Stimulated activated naive B cell treated with anti-CD40 and anti-IgM and Interleukin-4, amounts not matched to agents 10 μg/mL and 1 μg/mL and 100 μg/mL, for 72 hours (primary cell): ENCODE measurements around the gene CBLC.

Source experiments
- ATAC-seq, 2 donors: fragments of 150-1000 bp; cut with Tn5 transposase; replicated peaks; 2 replicates each; pipeline ENCODE4 v1.10.0; 2021; ENCODE audit warnings: moderate library complexity in 1 of 2
- DNase-seq: peaks from one replicate; pipeline ENCODE4 v3.0.0; 2021
- H3K27ac Mint-ChIP-seq: one replicate; pipeline ENCODE4 v1.8.0; 2022; ENCODE audit warnings: mild to moderate bottlenecking, mixed read lengths
- H3K27me3 Mint-ChIP-seq, 2 donors: one replicate each; pipeline ENCODE4 v1.8.0; 2022; ENCODE audit warnings: mixed read lengths in 2 of 2
- H3K36me3 Mint-ChIP-seq, 2 donors: one replicate each; pipeline ENCODE4 v1.8.0; 2022; ENCODE audit warnings: mixed read lengths in 2 of 2, mild to moderate bottlenecking in 1 of 2
- H3K4me1 Mint-ChIP-seq, 2 donors: one replicate each; pipeline ENCODE4 v1.8.0; 2022; ENCODE audit warnings: mixed read lengths in 2 of 2, mild to moderate bottlenecking in 1 of 2
- H3K4me3 Mint-ChIP-seq, 2 donors: one replicate each; pipeline ENCODE4 v1.8.0; 2022; ENCODE audit warnings: mild to moderate bottlenecking in 2 of 2, mixed read lengths in 2 of 2, moderate library complexity in 1 of 2
- H3K9me3 Mint-ChIP-seq, 2 donors: one replicate each; pipeline ENCODE4 v1.8.0; 2022; ENCODE audit warnings: mixed read lengths in 2 of 2, mild to moderate bottlenecking in 1 of 2

The CBLC gene, protein sequence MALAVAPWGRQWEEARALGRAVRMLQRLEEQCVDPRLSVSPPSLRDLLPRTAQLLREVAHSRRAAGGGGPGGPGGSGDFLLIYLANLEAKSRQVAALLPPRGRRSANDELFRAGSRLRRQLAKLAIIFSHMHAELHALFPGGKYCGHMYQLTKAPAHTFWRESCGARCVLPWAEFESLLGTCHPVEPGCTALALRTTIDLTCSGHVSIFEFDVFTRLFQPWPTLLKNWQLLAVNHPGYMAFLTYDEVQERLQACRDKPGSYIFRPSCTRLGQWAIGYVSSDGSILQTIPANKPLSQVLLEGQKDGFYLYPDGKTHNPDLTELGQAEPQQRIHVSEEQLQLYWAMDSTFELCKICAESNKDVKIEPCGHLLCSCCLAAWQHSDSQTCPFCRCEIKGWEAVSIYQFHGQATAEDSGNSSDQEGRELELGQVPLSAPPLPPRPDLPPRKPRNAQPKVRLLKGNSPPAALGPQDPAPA

DNA sequence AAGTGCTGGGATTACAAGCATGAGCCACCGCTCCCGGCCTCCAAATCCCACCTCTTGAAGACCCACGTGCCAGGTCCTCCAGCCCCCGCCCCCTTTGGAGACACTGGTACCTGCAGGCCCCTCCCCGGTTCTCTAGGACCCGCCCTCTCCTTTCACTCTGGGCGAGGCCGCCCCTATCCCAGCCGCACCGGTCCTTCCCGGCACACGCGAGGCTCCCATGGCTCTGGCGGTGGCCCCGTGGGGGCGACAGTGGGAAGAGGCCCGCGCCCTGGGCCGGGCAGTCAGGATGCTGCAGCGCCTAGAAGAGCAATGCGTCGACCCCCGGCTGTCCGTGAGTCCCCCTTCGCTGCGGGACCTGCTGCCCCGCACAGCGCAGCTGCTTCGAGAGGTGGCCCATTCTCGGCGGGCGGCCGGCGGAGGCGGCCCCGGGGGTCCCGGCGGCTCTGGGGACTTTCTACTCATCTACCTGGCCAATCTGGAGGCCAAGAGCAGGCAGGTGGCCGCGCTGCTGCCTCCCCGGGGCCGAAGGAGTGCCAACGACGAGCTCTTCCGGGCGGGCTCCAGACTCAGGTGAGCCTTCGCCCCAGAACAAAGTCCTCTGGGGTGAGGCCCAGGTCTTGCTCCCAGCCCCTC lies at the start of gene CBLC:
CBLC (plus strand) TSS at position 176 of the 633 bp plus-strand sequence; CDS start at position 218, 42 bp downstream.
- DNase-seq (no peak), ATAC-seq (peak in 1 of 2 donors; percentile 22)
- H3K36me3 Mint-ChIP-seq, result no peaks in the 10 kb centered on the region
- peaks cover 4 to 13% of the 10 kb centered on the region in 2 donors for H3K27me3 Mint-ChIP-seq
- H3K9me3 Mint-ChIP-seq, result no peaks in the 10 kb centered on the region
- no peaks in the 10 kb centered on the region for H3K4me1 Mint-ChIP-seq
- no peak within 1 kb of the TSS for H3K27ac Mint-ChIP-seq
- no peak within 1 kb of the TSS for H3K4me3 Mint-ChIP-seq

DNA sequence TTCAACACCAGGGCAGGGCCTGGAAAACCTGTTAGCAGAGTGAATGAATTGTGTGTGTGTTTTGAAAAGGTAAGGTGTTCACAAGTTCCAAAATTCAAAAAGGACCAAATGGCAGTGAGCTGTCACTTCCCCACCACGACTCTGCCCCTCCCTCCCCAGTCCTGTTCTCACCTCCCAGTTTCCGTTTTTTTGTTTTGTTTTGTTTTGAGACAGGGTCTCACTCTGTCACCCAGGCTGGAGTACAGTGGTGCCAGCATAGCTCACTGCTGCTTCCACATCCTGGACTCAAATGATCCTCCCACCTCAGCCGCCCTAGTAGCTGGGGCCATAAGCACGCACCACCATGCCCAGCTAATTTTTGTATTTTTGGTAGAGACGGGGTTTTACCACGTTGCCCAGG lies 49.5 kb upstream of the CBLC start:
- Mint-ChIP-seq H3K27ac (peak overlapping the region; percentile 75), H3K36me3 (no peaks in the 10 kb centered on the region), H3K9me3 (no peaks in the 10 kb centered on the region), H3K27me3 (no peaks in the 10 kb centered on the region), H3K4me3 (no peak overlapping the region), H3K4me1 (peaks cover 30 to 49% of the 10 kb centered on the region in 2 donors)
- no peak for DNase-seq
- ATAC-seq, result no peak

DNA sequence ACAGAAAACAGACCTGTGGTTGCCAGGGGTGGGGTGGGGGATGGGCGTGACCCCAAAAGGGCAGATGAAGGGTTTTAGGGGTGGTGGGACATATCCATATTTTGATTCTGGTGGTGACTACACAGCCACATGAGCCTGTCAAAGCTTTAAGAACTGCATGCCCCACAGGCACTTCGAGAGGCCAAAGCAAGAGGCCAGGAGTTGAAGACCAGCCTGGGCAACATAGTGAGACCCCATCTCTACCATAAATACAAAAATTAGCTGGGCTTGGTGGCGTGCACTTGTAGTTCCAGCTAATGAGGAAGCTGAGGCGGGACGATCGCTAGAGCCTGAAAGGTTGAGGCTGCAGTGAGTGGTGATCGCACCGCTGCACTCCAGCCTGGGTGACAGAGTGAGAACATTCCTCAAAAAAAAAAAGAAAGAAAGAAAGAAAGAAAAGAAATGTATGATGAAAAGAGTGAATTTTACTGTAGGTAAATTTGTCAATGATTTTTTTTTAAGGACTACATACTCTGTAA lies 48.1 kb upstream of the CBLC start:
- H3K9me3 Mint-ChIP-seq, result no peaks in the 10 kb centered on the region
- peaks cover 19 to 35% of the 10 kb centered on the region in 2 donors for H3K4me1 Mint-ChIP-seq
- H3K4me3 Mint-ChIP-seq, result peak overlapping the region; percentile 53 to 60
- peaks cover 0 to 5% of the 10 kb centered on the region in 2 donors for H3K27me3 Mint-ChIP-seq
- H3K36me3 Mint-ChIP-seq, result no peaks in the 10 kb centered on the region
- ATAC-seq (peak; percentile 91 to 92), DNase-seq (peak; percentile 43)
- peak overlapping the region; percentile 11 for H3K27ac Mint-ChIP-seq

DNA sequence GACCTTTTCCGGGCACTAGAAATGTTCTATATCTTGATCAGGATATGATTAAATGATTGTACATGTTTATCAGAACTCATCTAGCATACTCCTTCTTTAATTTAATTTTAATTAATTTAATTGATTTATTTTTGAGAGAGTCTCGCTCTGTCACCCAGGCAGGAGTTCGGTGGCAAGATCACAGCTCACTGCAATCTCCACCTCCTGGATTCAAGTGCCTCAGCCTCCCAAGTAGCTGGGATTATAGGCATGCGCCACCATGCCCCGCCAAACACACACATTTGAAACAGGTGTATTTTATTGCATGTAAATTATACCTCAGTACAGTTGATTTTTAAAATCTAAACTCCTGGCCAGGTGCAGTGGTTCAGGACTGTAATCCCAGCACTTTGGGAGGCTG lies 46.6 kb upstream of the CBLC start:
- Mint-ChIP-seq H3K27ac (no peak overlapping the region), H3K9me3 (no peaks in the 10 kb centered on the region), H3K4me3 (no peak overlapping the region), H3K4me1 (peaks cover 13 to 21% of the 10 kb centered on the region in 2 donors), H3K36me3 (no peaks in the 10 kb centered on the region), H3K27me3 (peaks cover 0 to 7% of the 10 kb centered on the region in 2 donors)
- DNase-seq (no peak), ATAC-seq (no peak)

DNA sequence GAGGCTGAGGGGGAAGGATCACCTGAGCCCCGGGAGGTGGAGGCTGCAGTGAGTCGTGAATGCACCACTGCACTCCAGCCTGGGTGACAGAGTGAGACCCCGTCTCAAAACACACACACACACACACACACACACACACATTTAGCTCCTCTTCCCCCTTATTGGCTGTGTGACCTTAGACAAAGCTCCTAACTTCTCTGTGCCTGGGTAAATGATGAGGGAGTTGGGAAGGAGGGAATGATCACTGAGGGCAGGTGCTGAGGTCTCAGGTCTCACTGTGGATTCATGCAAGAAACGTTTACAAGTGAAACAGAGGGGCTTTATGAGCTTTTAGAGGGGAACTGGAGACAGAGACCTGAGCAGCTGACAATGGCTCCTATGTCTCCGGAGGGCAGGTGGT lies 46.1 kb upstream of the CBLC start:
- ATAC-seq (no peak), DNase-seq (no peak)
- Mint-ChIP-seq H3K4me3 (no peak overlapping the region), H3K27me3 (peaks cover 0 to 7% of the 10 kb centered on the region in 2 donors), H3K27ac (no peak overlapping the region), H3K9me3 (no peaks in the 10 kb centered on the region), H3K36me3 (no peaks in the 10 kb centered on the region), H3K4me1 (peaks cover 13 to 24% of the 10 kb centered on the region in 2 donors)

DNA sequence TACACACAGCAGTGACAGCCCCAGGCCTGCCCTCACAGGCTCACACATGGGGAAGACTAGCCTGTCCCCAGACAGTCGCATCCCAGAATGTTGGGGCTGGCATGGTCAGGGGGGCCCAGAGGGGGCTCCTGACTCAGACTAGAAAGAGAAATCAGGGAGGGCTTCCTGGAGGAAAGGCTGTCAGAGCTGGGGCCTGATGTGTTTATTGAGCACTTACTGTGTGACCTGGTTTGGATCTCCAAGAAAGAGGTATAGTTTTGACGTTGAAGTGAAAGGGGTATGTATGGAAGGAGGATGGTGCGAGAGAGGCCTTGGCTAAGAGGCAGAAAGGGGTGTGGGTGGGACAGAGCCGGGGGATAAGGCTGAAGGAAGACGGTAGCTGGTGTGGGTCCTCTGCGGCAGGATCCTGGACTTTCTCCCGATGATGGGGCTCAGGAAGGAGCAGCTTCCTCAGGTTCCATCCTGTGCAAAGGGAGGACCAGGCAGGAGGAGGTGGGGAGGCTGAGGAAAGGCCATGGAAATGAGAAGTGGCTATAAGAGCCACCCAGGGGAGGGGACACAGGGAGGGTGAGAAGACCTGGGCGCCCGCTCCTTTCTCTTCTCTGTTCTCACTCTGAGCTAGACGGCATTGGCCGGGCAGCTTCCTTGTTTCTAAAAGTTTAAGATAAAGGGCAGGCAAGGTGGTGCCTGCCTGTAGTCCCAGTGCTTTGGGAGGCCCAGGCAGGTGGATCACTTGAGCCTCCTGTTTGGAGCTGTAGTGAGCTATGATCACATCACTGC lies 45.3 kb upstream of the CBLC start:
- H3K27me3 Mint-ChIP-seq, result peaks cover 0 to 7% of the 10 kb centered on the region in 2 donors
- H3K27ac Mint-ChIP-seq, result no peak overlapping the region
- no peaks in the 10 kb centered on the region for H3K9me3 Mint-ChIP-seq
- no peaks in the 10 kb centered on the region for H3K36me3 Mint-ChIP-seq
- H3K4me1 Mint-ChIP-seq, result peaks cover 19 to 32% of the 10 kb centered on the region in 2 donors
- no peak for ATAC-seq
- no peak for DNase-seq
- no peak overlapping the region for H3K4me3 Mint-ChIP-seq

DNA sequence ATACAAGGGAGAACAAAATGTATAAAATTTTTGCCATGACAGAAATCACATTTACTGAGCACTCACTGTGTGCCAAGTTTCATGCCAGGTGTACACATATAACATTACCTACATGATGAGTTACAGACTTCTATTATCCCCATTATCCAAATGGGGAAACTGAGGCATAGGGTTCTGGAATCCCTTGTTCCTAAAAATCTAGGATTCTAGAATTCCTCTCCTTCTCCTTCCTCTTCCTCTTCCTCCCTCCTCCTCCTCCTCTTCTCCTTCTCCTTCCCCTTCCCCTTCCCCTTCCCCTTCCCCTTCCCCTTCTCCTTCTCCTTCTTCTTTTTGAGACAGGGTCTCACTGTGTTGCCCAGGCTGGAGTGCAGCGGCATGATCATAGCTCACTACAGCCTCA lies 43.3 kb upstream of the CBLC start:
- DNase-seq, result no peak
- Mint-ChIP-seq H3K27me3 (peaks cover 0 to 7% of the 10 kb centered on the region in 2 donors), H3K4me1 (peaks cover 23 to 37% of the 10 kb centered on the region in 2 donors), H3K36me3 (no peaks in the 10 kb centered on the region), H3K27ac (no peak overlapping the region), H3K4me3 (no peak overlapping the region), H3K9me3 (no peaks in the 10 kb centered on the region)
- no peak for ATAC-seq

DNA sequence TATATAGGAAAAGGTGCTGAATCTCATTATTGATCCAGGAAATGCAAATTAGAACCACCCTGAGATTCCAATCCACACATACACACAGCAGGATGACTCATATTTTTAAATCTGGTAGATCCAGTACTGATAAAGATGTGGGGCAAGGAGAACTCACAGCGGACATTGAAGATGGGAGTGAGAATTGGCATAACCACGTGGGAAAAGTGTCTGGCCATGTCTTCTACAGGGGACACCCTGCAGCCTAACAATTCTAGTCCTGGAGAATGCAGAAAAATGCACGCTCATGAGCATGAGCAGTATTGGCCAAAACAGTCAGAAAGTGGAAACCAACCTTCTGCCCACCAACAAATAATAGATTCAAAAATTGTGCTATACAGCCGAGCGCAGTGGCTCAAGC lies 42.7 kb upstream of the CBLC start:
- DNase-seq (no peak), ATAC-seq (no peak)
- Mint-ChIP-seq H3K27me3 (peaks cover 0 to 7% of the 10 kb centered on the region in 2 donors), H3K27ac (peak overlapping the region; percentile 47), H3K36me3 (no peaks in the 10 kb centered on the region), H3K9me3 (no peaks in the 10 kb centered on the region), H3K4me1 (peaks cover 19 to 32% of the 10 kb centered on the region in 2 donors), H3K4me3 (no peak overlapping the region)

DNA sequence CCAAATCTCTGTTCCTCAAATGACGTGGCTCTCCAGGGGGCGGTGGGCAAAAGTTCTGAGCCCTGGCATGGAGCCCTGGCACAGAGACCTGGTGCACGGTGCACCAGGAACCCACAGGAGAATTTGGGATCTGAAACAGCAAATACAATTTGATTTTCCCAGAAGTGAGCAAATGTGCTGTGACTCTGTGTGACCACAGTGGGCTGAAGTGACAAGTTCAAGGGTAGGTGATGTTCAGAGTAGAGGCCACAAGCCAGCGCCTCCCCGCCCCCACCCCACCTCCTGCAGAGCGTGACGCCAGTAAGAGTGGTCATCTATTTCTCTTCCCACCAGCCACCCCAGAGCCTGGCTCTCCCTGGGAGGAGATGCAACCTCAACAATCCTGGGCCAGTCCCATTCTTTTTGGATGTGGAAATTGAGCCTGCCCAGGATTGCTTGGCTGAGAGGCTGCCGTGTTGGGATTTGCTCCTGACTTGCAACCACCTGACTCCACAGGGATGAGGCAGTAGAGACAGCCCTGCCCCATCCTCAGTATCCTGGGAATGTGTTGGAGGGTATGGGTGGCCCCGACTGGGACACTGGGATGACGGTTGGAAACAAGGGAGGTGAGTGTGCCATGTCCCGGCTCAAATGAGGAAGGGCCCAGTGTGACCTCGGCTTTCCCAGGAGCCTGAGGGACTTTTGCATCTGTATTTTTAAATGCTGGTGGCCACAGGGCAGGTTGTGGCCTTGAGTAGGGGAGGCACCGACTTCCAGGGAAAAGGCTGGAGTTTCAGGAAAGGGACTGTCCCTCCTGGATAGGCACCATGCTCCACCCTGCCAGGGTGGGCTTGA lies 40.2 kb upstream of the CBLC start:
- ATAC-seq, result peak; percentile 58 to 70

DNA sequence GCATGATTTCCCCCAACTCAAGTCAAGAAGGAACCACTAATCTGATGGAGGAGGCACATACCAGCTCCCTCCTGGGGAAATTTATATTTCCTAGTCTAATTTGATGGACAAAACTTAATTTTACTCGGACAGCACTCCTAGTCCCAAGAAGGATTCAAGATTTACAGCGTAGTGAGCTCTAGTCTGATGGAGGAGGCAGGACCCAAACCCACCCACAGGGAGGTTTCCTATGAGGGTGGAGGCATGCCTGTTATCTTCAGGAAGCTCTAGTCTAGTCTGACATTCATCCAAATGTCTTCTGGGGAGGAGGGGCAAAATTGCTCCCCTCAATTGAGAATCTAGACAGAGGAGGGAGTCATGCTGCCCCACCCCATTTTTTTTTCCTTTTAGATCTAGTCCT lies 39.6 kb upstream of the CBLC start:
- Mint-ChIP-seq H3K4me1 (peaks cover 32 to 55% of the 10 kb centered on the region in 2 donors), H3K36me3 (no peaks in the 10 kb centered on the region), H3K9me3 (no peaks in the 10 kb centered on the region), H3K4me3 (no peak overlapping the region), H3K27me3 (peaks cover 0 to 7% of the 10 kb centered on the region in 2 donors), H3K27ac (peak overlapping the region; percentile 20)
- no peak for DNase-seq
- no peak for ATAC-seq

More for the DNA sequence above, 40.2 kb upstream of the CBLC start:
- Mint-ChIP-seq H3K4me3 (peak overlapping the region; percentile 28 to 45), H3K27ac (peak overlapping the region; percentile 94), H3K4me1 (peaks cover 27 to 48% of the 10 kb centered on the region in 2 donors), H3K27me3 (peaks cover 0 to 7% of the 10 kb centered on the region in 2 donors), H3K36me3 (no peaks in the 10 kb centered on the region), H3K9me3 (no peaks in the 10 kb centered on the region)
- no peak for DNase-seq

DNA sequence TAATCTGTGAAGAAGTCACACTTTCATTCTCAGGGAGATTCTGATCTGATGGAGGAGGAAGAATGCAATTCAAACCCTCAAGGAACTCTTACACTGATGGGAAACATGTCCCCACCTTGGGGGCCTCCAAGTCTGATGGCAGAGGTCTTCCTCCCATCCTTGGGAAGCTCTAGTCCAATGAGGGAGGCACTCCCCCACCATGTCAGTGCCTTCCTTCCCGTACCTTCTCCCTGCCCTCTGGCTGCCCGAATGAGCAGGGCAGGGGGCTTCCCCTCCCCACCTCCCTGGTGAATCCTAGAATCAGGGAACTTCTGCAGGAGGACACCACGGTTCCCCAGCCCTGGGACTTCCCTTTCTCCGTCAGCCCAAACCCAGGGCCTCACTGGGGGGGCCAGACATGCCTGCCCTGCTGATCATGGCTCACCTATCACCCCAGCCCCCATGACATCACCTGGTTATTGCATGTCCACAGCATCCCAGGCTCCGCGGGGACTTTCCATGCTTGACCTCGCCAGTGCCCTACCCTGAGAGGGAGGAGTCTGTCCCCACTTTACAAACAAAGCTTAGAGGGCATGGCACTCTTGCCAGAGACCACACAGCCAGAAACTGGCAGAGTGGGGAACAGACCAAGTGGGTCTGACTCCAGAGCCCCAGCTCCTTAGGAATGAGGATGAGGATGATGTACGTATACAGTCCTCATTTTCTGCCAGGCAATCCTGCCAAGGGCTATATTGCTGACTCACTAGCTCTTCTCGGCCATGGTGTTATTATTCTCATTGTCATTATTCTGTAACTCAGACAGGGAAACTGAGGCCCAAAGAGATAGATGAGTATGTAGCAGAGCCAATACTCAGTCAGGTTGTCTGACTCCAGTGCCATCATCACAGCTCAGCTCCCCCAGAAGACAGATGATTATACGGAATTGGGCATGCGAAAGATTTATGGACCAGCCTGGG lies 38.8 kb upstream of the CBLC start:
- DNase-seq (peak; percentile 26), ATAC-seq (peak; percentile 3 to 22)
- H3K4me3 Mint-ChIP-seq, result no peak overlapping the region
- peaks cover 0 to 7% of the 10 kb centered on the region in 2 donors for H3K27me3 Mint-ChIP-seq
- peak overlapping the region; percentile 51 for H3K27ac Mint-ChIP-seq
- peaks cover 32 to 56% of the 10 kb centered on the region in 2 donors for H3K4me1 Mint-ChIP-seq
- H3K36me3 Mint-ChIP-seq, result no peaks in the 10 kb centered on the region
- no peaks in the 10 kb centered on the region for H3K9me3 Mint-ChIP-seq

DNA sequence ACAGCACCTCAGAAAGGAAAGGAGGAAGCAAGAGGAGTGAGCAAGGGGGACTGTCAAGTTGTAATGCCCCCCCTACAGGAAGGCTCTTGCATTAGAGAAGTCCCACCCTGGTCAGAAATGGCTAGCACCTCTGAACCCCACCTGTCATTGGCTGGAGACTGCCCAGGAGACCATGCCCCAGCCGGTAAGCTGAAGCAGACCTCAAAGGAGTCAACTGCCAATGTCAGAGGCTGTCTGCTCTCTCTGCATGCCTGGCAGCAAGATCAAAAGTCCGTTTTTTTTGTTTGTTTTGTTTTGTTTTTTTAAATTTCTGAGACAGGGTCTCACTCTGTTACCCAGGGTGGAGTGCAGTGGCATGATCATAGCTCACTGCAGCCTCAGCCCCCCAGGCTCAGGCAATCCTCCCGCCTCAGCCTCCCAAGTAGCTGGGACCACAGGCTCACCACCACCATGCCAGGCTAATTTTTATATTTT lies 37.3 kb upstream of the CBLC start:
- Mint-ChIP-seq H3K4me1 (peaks cover 32 to 56% of the 10 kb centered on the region in 2 donors), H3K27ac (no peak overlapping the region), H3K4me3 (no peak overlapping the region), H3K36me3 (no peaks in the 10 kb centered on the region), H3K9me3 (no peaks in the 10 kb centered on the region), H3K27me3 (no peaks in the 10 kb centered on the region)
- ATAC-seq (no peak), DNase-seq (no peak)
